CD4-positive, alpha-beta T cell treated with Interleukin-15 for 4 hours (primary cell): Measurements from ENCODE around the gene PDGFA.

Experiments
- DNase-seq: peaks from one replicate; pipeline ENCODE4 v3.0.0-alpha.2; 2020; ENCODE audit warnings: low spot score

PDGFA gene

GRCh38 chr7:504221-505111 lies 15.2 kb downstream of the PDGFA start:
- no peak for DNase-seq

DNA sequence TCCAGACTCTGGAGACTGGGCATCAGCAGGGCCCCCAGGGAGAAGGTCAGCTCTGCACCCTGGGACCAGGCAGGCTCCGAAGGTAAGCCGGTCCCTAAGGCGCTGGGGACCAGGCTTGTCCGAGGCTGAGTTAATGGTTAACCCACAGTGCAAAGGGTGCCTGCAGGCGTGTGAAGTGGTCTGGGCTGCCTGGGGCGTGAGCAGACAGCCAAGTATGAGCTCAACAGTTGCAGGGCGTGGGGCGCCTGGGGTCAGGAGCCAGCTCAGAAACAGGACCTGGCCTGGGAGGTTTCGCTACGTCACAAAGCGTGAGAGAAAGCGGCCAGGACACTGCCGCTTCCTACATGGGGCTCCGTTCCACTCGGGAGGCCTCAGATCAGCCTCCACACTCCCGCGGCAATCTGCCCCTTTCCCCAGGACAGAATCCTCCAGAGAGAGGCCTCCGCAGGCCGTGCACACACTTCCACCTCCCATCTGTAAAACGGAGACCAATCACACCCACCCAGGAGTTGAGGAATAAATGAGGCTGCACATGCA lies 16.0 kb downstream of the PDGFA start:
- no peak for DNase-seq

GRCh38 chr7:502296-502695 lies 17.4 kb downstream of the PDGFA start:
- no peak for DNase-seq

DNA sequence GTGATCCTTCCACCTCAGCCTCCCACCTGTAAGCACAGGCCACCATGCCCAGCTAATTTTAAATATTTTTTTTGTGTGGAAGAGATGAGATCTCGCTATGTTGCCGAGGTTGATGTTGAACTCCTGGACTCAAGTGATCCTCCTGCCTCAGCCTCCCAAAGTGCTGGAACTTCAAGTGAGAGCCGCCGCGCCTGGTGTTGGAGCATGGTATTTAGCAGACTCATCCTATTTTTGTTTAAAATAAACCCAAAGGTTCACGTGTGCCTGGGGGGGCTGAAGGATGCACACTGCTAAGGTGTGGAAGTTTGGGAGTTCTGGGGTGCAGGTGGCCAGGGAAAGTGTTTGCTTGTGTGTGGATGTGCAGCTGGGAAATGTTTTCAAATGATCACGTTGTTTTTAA lies 18.1 kb downstream of the PDGFA start:
- DNase-seq: no peak

- DNase-seq: no peak
Observed at GRCh38 chr7:500521-501420, 18.9 kb downstream of the PDGFA start.

GRCh38 chr7:499853-500485 lies 19.7 kb downstream of the PDGFA start:
- no peak for DNase-seq

GRCh38 chr7:498678-499641 lies 20.7 kb downstream of the PDGFA start:
- DNase-seq: no peak

DNA sequence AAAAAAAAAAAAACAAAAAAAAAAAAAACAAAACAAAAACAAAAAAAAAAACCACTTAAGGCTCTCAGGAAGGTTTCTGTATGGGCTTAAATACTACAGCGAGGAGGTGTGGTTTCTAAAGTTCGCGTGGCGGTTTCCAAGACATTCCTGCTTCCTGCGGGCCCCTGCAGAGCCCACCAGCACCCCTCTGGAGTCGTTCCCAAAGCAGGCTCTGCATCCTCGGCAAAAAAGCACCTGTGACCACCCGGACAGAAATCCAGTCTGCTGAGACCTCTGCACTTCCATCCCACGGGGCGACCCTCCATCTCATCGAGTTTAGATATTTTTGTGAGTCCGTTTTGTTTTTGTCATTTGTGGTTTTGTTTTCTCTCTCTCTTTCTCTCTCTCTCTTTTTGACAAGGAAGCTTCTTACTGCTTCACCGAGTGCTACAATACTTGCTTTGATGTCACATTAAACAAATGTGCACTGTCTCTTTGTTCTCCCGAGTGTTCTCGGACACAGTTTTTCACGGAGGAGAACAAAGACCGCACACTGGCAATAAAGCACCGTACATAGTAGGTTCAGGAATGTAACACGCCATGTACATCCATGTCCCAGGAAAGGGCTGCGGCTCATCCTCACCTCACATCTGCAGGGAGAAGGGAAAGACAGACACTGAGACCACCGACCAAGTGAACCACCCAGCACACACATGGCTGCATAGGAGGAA lies 21.5 kb downstream of the PDGFA start:
- DNase-seq: no peak

DNA sequence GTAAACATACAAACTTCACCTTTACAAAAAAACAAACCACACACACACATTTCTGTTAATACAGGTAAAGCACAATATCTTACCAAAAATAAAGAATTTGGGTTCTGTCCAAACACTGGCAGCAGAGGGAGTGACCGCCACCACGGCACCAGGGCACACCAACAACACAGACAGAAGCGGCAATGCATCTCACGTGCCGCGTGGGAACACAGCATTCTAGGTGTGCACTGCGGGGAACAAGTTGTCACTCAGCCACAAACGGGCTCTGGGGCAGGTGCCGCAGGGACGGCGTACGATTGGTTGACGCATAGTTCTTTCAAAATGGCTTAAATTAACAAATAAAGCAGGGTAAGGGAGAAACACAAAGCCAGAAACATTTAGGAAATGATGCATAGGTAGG lies 22.3 kb downstream of the PDGFA start:
- DNase-seq: no peak

DNA sequence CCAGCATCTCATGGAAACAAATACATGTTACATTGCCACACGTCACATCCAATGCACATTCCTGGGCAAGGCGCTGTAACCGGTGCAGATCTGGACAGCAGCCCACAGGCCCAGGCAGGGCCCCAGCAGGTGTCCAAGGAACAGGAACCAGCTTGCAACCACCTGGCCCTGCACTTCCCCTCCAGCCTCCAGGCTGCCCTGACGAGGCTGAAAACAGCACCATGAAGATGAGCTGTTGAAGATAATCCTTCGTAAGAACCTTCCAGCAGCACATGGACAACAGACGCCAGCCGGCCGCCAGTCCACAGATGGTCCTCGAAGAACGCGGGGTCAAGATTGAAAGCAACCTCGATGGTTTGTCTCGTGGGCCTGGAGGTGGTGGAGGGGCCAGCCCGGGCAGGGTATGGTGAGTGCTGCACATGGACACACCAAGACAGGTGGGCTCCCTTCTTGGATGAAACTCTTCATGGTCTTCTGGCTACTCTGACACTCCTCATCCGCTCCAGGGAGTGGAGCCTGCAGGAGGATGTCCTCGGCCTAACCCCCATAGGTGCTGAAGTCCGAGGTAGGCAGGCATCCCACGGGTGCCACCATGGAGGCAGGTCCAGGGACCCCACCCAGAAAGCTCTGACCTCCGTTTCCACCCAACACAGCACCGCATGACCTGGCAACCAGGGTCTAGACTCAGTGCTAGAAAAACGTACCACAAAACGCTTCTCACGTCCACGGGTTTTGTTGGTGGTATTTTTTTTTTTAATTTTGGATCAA lies 22.9 kb downstream of the PDGFA start:
- DNase-seq: no peak

- DNase-seq: no peak
Observed at GRCh38 chr7:495761-496321, 23.8 kb downstream of the PDGFA start.

GRCh38 chr7:495326-495725 lies 24.3 kb downstream of the PDGFA start:
- DNase-seq: no peak

DNA sequence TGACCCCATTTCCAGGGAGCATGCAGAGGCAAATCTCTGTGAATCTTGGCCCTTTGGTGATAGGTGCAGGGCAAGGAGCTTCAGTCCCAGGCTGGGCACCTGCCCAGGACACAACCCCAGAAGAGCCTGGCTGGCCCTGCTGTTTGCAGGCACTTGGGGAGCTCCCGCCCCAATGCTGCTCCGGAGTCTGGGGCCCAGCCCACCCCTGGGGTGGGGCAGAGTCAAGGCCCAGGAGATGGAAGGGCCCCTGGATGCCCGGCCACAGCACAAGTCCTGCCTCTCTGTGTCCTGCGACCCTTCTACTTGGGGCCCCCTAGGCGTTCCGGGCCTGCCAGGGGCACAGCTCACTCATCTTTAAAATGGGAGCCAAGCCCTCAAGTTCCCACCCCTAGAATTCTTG lies 24.7 kb downstream of the PDGFA start:
- no peak for DNase-seq

GRCh38 chr7:494259-494687 lies 25.4 kb downstream of the PDGFA start:
- DNase-seq: no peak

DNA sequence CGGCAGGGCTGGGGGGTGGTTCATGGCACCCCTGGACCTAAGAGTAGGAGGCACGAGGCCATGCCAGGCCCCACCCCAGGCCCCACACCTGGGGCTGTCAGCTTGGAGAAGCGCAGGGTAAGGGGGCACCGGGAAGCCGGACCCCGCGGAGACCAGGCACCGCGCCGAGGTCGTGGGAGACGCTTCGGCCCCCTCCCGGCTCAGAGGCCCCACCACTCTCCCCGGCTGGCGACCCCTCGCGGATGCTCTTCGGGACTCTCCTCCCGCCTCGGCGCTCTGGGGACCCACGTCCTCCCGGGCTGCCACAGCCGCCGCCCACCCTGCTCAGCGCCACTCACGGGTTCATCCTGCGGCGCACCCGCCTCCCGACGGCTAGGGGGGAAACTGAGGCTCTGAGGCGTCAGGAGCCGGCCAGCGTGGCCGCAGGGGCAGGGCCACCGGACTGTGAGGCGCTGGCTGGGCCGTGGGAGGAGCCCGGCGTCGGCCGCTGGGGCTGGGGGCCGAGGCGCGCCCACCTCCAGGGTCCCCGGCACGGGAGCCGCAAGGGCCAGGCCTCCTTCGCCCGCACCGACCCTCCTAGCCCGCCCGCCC lies 25.9 kb downstream of the PDGFA start:
- DNase-seq: no peak

DNA sequence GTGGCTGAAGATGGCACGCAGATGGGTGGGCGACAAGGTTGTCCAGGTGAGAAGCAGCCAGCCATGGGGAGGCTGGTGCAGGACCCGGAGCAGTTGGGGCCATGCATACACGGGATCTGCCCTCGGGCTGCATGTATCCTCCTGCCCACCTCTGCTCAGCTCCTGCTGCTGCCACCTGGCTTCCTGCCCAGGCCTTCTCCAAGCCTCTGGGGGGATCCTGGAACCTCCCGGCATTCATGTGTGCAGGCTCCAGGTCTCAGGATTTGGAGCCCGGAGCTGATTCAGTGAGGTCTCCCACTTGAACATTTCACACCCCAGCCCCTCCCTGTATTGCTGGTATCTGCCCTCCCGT lies 27.0 kb downstream of the PDGFA start:
- no peak for DNase-seq

GRCh38 chr7:491958-492713 lies 27.5 kb downstream of the PDGFA start:
- DNase-seq: no peak

- DNase-seq: no peak
Observed at GRCh38 chr7:491292-491957, 28.2 kb downstream of the PDGFA start.
